Liver (tissue), 9 donors: Measurements from ENCODE around the gene IL22RA1. TPM values are rescaled to one million over a fixed set of nuclear protein-coding genes. Genes with fewer than 3 reads are reported as not detected.

Experiments
- DNase-seq: peaks from one replicate; pipeline ENCODE4 v3.0.0-alpha.2; 2017; ENCODE audit warnings: low spot score
- H3K27ac ChIP-seq, 2 donors: one replicate each; pipeline ENCODE4 v1.7.0; 2013; ENCODE audit warnings: inconsistent platforms in 2 of 2, low read length in 2 of 2, control low read depth in 1 of 2, low read depth in 1 of 2, mild to moderate bottlenecking in 1 of 2
- H3K27me3 ChIP-seq, 4 donors: one replicate each; pipeline versions ENCODE4 v1.6.1 to v1.7.0; 2013; ENCODE audit warnings: low read length in 3 of 4, inconsistent platforms in 1 of 4, mild to moderate bottlenecking in 1 of 4, moderate library complexity in 1 of 4; ENCODE audit not compliant: control insufficient read depth in 4 of 4, insufficient read depth in 4 of 4
- H3K36me3 ChIP-seq, 4 donors: one replicate each; pipeline versions ENCODE4 v1.6.1 to v1.7.0; 2013; ENCODE audit warnings: low read length in 3 of 4, mild to moderate bottlenecking in 3 of 4, low read depth in 1 of 4, moderate library complexity in 1 of 4; ENCODE audit not compliant: control insufficient read depth in 4 of 4, insufficient read depth in 3 of 4
- H3K4me1 ChIP-seq, 4 donors: one replicate each; pipeline versions ENCODE4 v1.6.1 to v1.7.0; 2013; ENCODE audit warnings: low read length in 3 of 4, mild to moderate bottlenecking in 3 of 4, moderate library complexity in 1 of 4; ENCODE audit not compliant: control insufficient read depth in 4 of 4, insufficient read depth in 4 of 4
- H3K4me3 ChIP-seq, 3 donors: one replicate each; pipeline versions ENCODE4 v1.6.1 to v1.7.0; 2013; ENCODE audit warnings: low read length in 3 of 3, control low read depth in 1 of 3, low read depth in 1 of 3, mild to moderate bottlenecking in 1 of 3
- H3K9ac ChIP-seq, 2 donors: one replicate each; pipeline ENCODE4 v1.7.0; 2013; ENCODE audit warnings: low read length in 2 of 2, mild to moderate bottlenecking in 2 of 2, moderate library complexity in 2 of 2, control low read depth in 1 of 2, low read depth in 1 of 2
- H3K9me3 ChIP-seq, 4 donors: one replicate each; pipeline versions ENCODE4 v1.6.1 to v1.7.0; 2013; ENCODE audit warnings: low read length in 3 of 4; ENCODE audit not compliant: control insufficient read depth in 4 of 4
- ATF3 ChIP-seq: IDR thresholded peaks from 2 replicates; pipeline ENCODE4 v1.6.1; 2016; ENCODE audit warnings: antibody characterized with exemption
- CTCF ChIP-seq: fragments of 150-350 bp; IDR thresholded peaks from 2 replicates; pipeline ENCODE4 v1.5.1; 2017; ENCODE audit warnings: improper control_type of control experiment, low read depth, low read length; ENCODE audit not compliant: missing input control
- EGR1 ChIP-seq, 2 donors: IDR thresholded peaks; 2 replicates each; pipeline ENCODE4 v1.6.1; 2016 to 2018; ENCODE audit warnings: antibody characterized with exemption in 2 of 2, low read depth in 2 of 2
- FOXA1 ChIP-seq: IDR thresholded peaks from 2 replicates; pipeline ENCODE4 v1.6.1; 2016; ENCODE audit warnings: antibody characterized with exemption
- FOXA2 ChIP-seq: IDR thresholded peaks from 2 replicates; pipeline ENCODE4 v1.6.1; 2016; ENCODE audit warnings: antibody characterized with exemption
- GABPA ChIP-seq, 2 donors: IDR thresholded peaks in 1 of 2; conservative IDR thresholded peaks in 1 of 2; 2 replicates each; pipeline ENCODE4 v1.6.1; 2016; ENCODE audit warnings: antibody characterized with exemption in 2 of 2, mild to moderate bottlenecking in 1 of 2, moderate library complexity in 1 of 2
- HNF4A ChIP-seq, 2 donors: conservative IDR thresholded peaks; 2 replicates each; pipeline ENCODE4 v1.6.1; 2016; ENCODE audit warnings: antibody characterized with exemption in 2 of 2, mild to moderate bottlenecking in 2 of 2
- HNF4G ChIP-seq: IDR thresholded peaks from 2 replicates; pipeline ENCODE4 v1.6.1; 2016; ENCODE audit warnings: antibody characterized with exemption
- JUND ChIP-seq, 2 donors: IDR thresholded peaks; 2 replicates each; pipeline ENCODE4 v1.6.1; 2016; ENCODE audit warnings: antibody characterized with exemption in 2 of 2
- MAX ChIP-seq: IDR thresholded peaks from 2 replicates; pipeline ENCODE4 v1.6.1; 2016; ENCODE audit warnings: antibody characterized with exemption
- NR2F2 ChIP-seq: IDR thresholded peaks from 2 replicates; pipeline ENCODE4 v1.6.1; 2016; ENCODE audit warnings: antibody characterized with exemption
- RAD21 ChIP-seq, 2 donors: IDR thresholded peaks; 2 replicates each; pipeline ENCODE4 v1.6.1; 2016; ENCODE audit warnings: antibody characterized with exemption in 2 of 2, mild to moderate bottlenecking in 2 of 2
- RXRA ChIP-seq, 2 donors: IDR thresholded peaks; 2 replicates each; pipeline ENCODE4 v1.6.1; 2017 to 2018; ENCODE audit warnings: antibody characterized with exemption in 2 of 2, mild to moderate bottlenecking in 1 of 2
- SP1 ChIP-seq: IDR thresholded peaks from 2 replicates; pipeline ENCODE4 v1.6.1; 2018; ENCODE audit warnings: antibody characterized with exemption, mild to moderate bottlenecking
- TAF1 ChIP-seq: conservative IDR thresholded peaks from 2 replicates; pipeline ENCODE4 v1.6.1; 2016; ENCODE audit warnings: antibody characterized with exemption, mild to moderate bottlenecking
- YY1 ChIP-seq: IDR thresholded peaks from 2 replicates; pipeline ENCODE4 v1.6.1; 2016; ENCODE audit warnings: antibody characterized with exemption, mild to moderate bottlenecking
- ZBTB33 ChIP-seq: IDR thresholded peaks from 2 replicates; pipeline ENCODE4 v1.6.1; 2016; ENCODE audit warnings: antibody characterized with exemption
- WGBS: extraction: QIAGEN DNeasy Blood & Tissue Kit; methylation state at CpG from one replicate; pipeline ENCODE4 v1.1.7; 2013; 5-methylcytosine and 5-hydroxymethylcytosine counted together
- polyA plus RNA-seq, 2 donors: library from polyadenylated mRNA; stranded (reverse) in 1 of 2; unstranded in 1 of 2; fragments of 200-250 nt in 1 of 2; fragments of >200 nt in 1 of 2; fragmentation: Nextera tagmentation in 1 of 2; extraction: Ambion mirVana in 1 of 2; gene quantifications; one replicate each; pipeline versions ENCODE4 v1.2.1 to v1.2.3, GENCODE V29; 2013 to 2015
- total RNA-seq, 2 donors: library from RNA; depleted of rRNA; stranded (reverse); fragments of >200 nt; gene quantifications; one replicate each; pipeline ENCODE4 v1.2.3, GENCODE V29; 2014
- donor health status: healthy.
- donor health status: healthy.
- donor health status: healthy.
- donor health status: healthy.
- donor health status: healthy.

IL22RA1 gene
- total and polyA plus RNA-seq, 4 donors, result 2.1 to 4.5 (median 3.4) TPM

GRCh38 chr1:24100945-24101737 is 41.8 kb downstream of the IL22RA1 start:
- no peaks in the 10 kb centered on the region for H3K27me3 ChIP-seq
- H3K9ac ChIP-seq, result no peak overlapping the region
- no peak overlapping the region for H3K27ac ChIP-seq
- H3K9me3 ChIP-seq, result no peaks in the 10 kb centered on the region
- H3K4me1 ChIP-seq, result no peaks in the 10 kb centered on the region
- H3K4me3 ChIP-seq, result no peak overlapping the region
- no peak for DNase-seq
- WGBS, result 67% methylated on average over 13 of the region's 13 CpGs
- TF ChIP-seq NR2F2 (no peak), TAF1 (no peak), ATF3 (no peak), ZBTB33 (no peak), JUND (IDR thresholded peaks at IDR 0.05) (no peak), CTCF (no peak), EGR1 (IDR thresholded peaks at IDR 0.05; ENCODE audit: low read depth in 2 of 2) (no peak), HNF4A (conservative IDR thresholded peaks at IDR 0.05) (no peak), GABPA (IDR thresholded peaks at IDR 0.05 in 1 of 2, conservative IDR thresholded peaks at IDR 0.05 in 1 of 2) (no peak), HNF4G (no peak), FOXA2 (no peak), YY1 (no peak), SP1 (no peak), RAD21 (IDR thresholded peaks at IDR 0.05) (no peak), FOXA1 (no peak), RXRA (IDR thresholded peaks at IDR 0.05) (no peak), MAX (no peak)
- H3K36me3 ChIP-seq, result no peaks in the 10 kb centered on the region

GRCh38 chr1:24098943-24099638 is 43.8 kb downstream of the IL22RA1 start:
- WGBS, result 73% methylated on average over 12 of the region's 12 CpGs
- H3K9me3 ChIP-seq, result no peaks in the 10 kb centered on the region
- no peak overlapping the region for H3K27ac ChIP-seq
- no peaks in the 10 kb centered on the region for H3K27me3 ChIP-seq
- H3K4me3 ChIP-seq, result no peak overlapping the region
- no peaks in the 10 kb centered on the region for H3K36me3 ChIP-seq
- no peak overlapping the region for H3K9ac ChIP-seq
- no peaks in the 10 kb centered on the region for H3K4me1 ChIP-seq
- no peak for TF ChIP-seq ZBTB33
- TF ChIP-seq MAX, result no peak
- no peak for TF ChIP-seq RAD21 (IDR thresholded peaks at IDR 0.05)
- TF ChIP-seq EGR1 (IDR thresholded peaks at IDR 0.05; ENCODE audit: low read depth in 2 of 2), result no peak
- no peak for TF ChIP-seq YY1
- no peak for TF ChIP-seq HNF4A (conservative IDR thresholded peaks at IDR 0.05)
- no peak for TF ChIP-seq RXRA (IDR thresholded peaks at IDR 0.05)
- no peak for TF ChIP-seq CTCF
- DNase-seq, result no peak
